B cell (primary cell): Measurements from ENCODE around the gene SLC4A1. TPM values are rescaled to one million over a fixed set of nuclear protein-coding genes. Genes with fewer than 3 reads are reported as not detected.
A peak's percentile ranks its signal among the peaks of the same experiment; 100 is the strongest.

Experiments
- ATAC-seq: fragments of 200-7000 bp; cut with Tn5 transposase; one replicate; pipeline ENCODE4 v1.10.0; 2021; ENCODE audit warnings: low read depth, mild to moderate bottlenecking, moderate number of reproducible peaks, moderate library complexity
- CTCF ChIA-PET: fragments of 350-600 bp; sonication (Branson Sonifier 250); formaldehyde crosslinking; loops from one replicate; lab custom pipeline; 2021; ENCODE audit warnings: antibody characterized with exemption, inconsistent platforms; lab: Charles Lee
- POLR2A ChIA-PET: fragments of 350-600 bp; sonication (Branson Sonifier 250); formaldehyde crosslinking; loops from one replicate; lab custom pipeline; 2021; ENCODE audit warnings: antibody characterized with exemption; lab: Charles Lee
- DNase-seq: peaks from one replicate; pipeline ENCODE4 v3.0.0; 2013
- H2AFZ ChIP-seq: 2 replicates; pipeline ENCODE4 v1.6.1; 2012; ENCODE audit warnings: mild to moderate bottlenecking, low read depth, low read length; ENCODE audit not compliant: insufficient read depth, poor library complexity, severe bottlenecking
- H3K27ac ChIP-seq, 2 donors: 1 replicate in 1 of 2; 2 replicates in 1 of 2; pipeline ENCODE4 v1.5.1; 2012 to 2013; ENCODE audit warnings: low read length in 2 of 2, mild to moderate bottlenecking in 2 of 2, moderate library complexity in 1 of 2
- H3K27me3 ChIP-seq, 4 experiments: fragments of 200-600 bp in 1 of 4; sonication (generic) in 1 of 4; replicated peaks in 1 of 4; 1 replicate in 2 of 4; 2 replicates in 2 of 4; pipeline versions ENCODE4 v1.6.1 to v1.7.0; 2013 to 2016; ENCODE audit warnings: low read length in 3 of 4, mild to moderate bottlenecking in 2 of 4, mixed read lengths in 1 of 4, moderate library complexity in 1 of 4; ENCODE audit not compliant: insufficient read depth in 4 of 4, control insufficient read depth in 3 of 4; ENCODE audit errors: control extremely low read depth in 1 of 4
- H3K36me3 ChIP-seq, 2 experiments: replicated peaks in 1 of 2; 1 replicate in 1 of 2; 2 replicates in 1 of 2; pipeline versions ENCODE4 v1.6.1 to v1.7.1; 2013; ENCODE audit warnings: low read length in 1 of 2; ENCODE audit not compliant: insufficient read depth in 2 of 2, control insufficient read depth in 1 of 2; ENCODE audit errors: control extremely low read depth in 1 of 2, extremely low read depth in 1 of 2
- H3K4me1 ChIP-seq, 2 donors: fragments of 200-600 bp in 1 of 2; sonication (generic) in 1 of 2; 1 replicate in 1 of 2; 2 replicates in 1 of 2; pipeline versions ENCODE4 v1.5.1 to v1.6.1; 2013 to 2017; ENCODE audit warnings: low read length in 2 of 2; ENCODE audit not compliant: control insufficient read depth in 2 of 2, insufficient read depth in 2 of 2
- H3K4me2 ChIP-seq: replicated peaks from 2 replicates; pipeline ENCODE3; 2012; ENCODE audit warnings: mild to moderate bottlenecking, low read depth, low read length; ENCODE audit not compliant: poor library complexity, severe bottlenecking
- H3K4me3 ChIP-seq, 5 experiments: fragments of 200-600 bp in 1 of 5; sonication (generic) in 1 of 5; 1 replicate in 3 of 5; 2 replicates in 2 of 5; pipeline versions ENCODE4 v1.5.1 to v1.7.0; 2011 to 2016; ENCODE audit warnings: low read length in 4 of 5, mild to moderate bottlenecking in 4 of 5, low read depth in 2 of 5, control low read depth in 1 of 5, moderate library complexity in 1 of 5; ENCODE audit not compliant: insufficient read depth in 1 of 5; ENCODE audit errors: control extremely low read depth in 1 of 5, extremely low read depth in 1 of 5
- H3K79me2 ChIP-seq: fragments of 200-600 bp; sonication (generic); one replicate; pipeline ENCODE4 v1.6.0; 2016; ENCODE audit warnings: low read length; ENCODE audit not compliant: control insufficient read depth, insufficient read depth
- H3K9ac ChIP-seq: fragments of 200-600 bp; sonication (generic); 2 replicates; pipeline ENCODE4 v1.6.1; 2017; ENCODE audit warnings: mild to moderate bottlenecking, low read length, moderate library complexity
- H3K9me3 ChIP-seq, 3 donors: one replicate each; pipeline versions ENCODE4 v1.6.1 to v1.7.1; 2013; ENCODE audit warnings: low read length in 2 of 3; ENCODE audit not compliant: control insufficient read depth in 2 of 3, insufficient read depth in 1 of 3; ENCODE audit errors: control extremely low read depth in 1 of 3
- H4K20me1 ChIP-seq: 2 replicates; pipeline ENCODE4 v1.6.0; 2012; ENCODE audit warnings: mild to moderate bottlenecking, low read length; ENCODE audit not compliant: insufficient read depth, control insufficient read depth, poor library complexity, severe bottlenecking
- H3K27ac Mint-ChIP-seq: one replicate; pipeline ENCODE4 v1.8.0; 2021; ENCODE audit warnings: mixed read lengths
- H3K27me3 Mint-ChIP-seq: one replicate; pipeline ENCODE4 v1.8.0; 2021; ENCODE audit warnings: mixed read lengths
- H3K4me1 Mint-ChIP-seq: one replicate; pipeline ENCODE4 v1.8.0; 2021; ENCODE audit warnings: mixed read lengths
- H3K4me3 Mint-ChIP-seq: one replicate; pipeline ENCODE4 v1.8.0; 2021; ENCODE audit warnings: mixed read lengths
- H3K9me3 Mint-ChIP-seq: one replicate; pipeline ENCODE4 v1.8.0; 2022; ENCODE audit warnings: mixed read lengths; ENCODE audit not compliant: insufficient read depth
- EZH2 ChIP-seq: IDR thresholded peaks from 2 replicates; pipeline ENCODE4 v1.6.1; 2012; ENCODE audit warnings: borderline replicate concordance, low read depth, mild to moderate bottlenecking, moderate library complexity, low read length; ENCODE audit not compliant: insufficient read depth, poor library complexity, severe bottlenecking
- WGBS: methylation state at CpG from one replicate; pipeline ENCODE4 v1.1.5; 2013; ENCODE audit warnings: missing lambda C conversion rate; ENCODE audit not compliant: insufficient coverage; 5-methylcytosine and 5-hydroxymethylcytosine counted together
- intact Hi-C: fragments of 100-400 bp; cut with micrococcal nuclease; formaldehyde crosslinking; loops from one replicate; pipeline ENCODE4 v1.10.0; 2022
- polyA plus RNA-seq: library from polyadenylated mRNA; depleted of rRNA; stranded (reverse); fragments of >200 nt; gene quantifications from 2 replicates; pipeline ENCODE4 v1.2.3, GENCODE V29; 2012
- total RNA-seq, 2 donors: library from RNA; stranded (reverse); fragments of 120-200 nt in 1 of 2; gene quantifications; 1 replicate in 1 of 2; 2 replicates in 1 of 2; pipeline versions ENCODE4 v1.2.3 to v1.2.4, GENCODE V29; 2013 to 2022
- TF ChIP-seq, protein P1 (sequence below): fragments of 200-600 bp; IDR thresholded peaks from one replicate; pipeline ENCODE4 v1.8.0; 2022; ENCODE audit warnings: antibody characterized with exemption, mild to moderate bottlenecking

SLC4A1 gene
- total and polyA plus RNA-seq, 2 donors (not counting 1 experiment from before 2014, with no cell fraction given) = 0.22 TPM; not detected in 1

DNA sequence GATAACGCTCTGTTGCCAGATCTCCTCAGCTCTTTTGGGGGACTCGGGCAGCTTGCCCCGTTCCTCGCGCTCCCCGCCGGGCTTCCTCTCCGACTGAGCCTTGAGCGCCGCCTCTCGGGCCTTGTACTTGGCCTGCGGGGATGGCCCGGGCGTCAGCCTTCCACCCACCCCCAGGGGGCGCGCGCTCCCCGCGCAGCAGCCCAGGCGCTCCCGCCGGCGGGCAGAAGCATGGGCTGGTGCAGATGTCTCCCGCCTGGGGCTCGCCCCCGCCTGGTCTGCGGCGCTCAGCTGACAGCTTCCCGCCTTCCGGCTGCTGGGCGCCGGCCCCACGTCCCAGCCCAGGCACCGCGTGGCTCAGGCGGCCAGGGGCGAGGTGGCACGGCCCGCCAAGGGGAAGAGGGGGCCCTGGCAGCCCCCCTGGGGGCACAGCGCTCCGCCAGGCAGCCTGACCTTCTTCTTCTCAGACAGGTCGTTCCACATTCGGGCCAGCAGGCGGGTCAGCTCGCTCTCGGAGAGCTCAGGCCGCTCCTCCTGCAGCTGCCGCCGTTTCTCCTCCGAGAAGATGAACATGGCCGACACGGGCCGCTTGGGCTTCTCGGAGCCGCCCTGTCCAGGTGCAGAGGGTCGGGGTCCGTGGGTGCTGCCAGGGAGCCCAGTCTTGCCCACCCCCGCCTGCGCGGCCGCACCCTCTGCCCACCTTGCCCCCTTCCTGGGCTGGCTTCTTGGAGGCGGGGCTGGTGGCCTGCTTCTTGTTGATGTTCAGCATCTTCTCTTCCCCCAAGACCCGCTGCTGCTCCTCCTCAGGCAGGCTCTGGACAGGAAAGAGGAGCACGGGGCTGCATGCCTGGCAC, 57.4 kb downstream of the SLC4A1 start:
- ATAC-seq (peak; percentile 98), DNase-seq (peak; percentile 93)
- WGBS = 31% methylated on average over 63 of the region's 64 CpGs
- Histone ChIP-seq H3K4me2 (peak overlapping the region; percentile 68), H3K36me3 (peaks cover 2 to 79% of the 10 kb centered on the region in 2 experiments), H3K79me2 (peaks cover 64% of the 10 kb centered on the region), H3K4me1 (peaks cover 29 to 49% of the 10 kb centered on the region in 2 donors), H3K9ac (no peak overlapping the region), H4K20me1 (peaks cover 44% of the 10 kb centered on the region), H3K27ac (peak overlapping the region; percentile 41 to 71), H2AFZ (peak overlapping the region; percentile 43), H3K4me3 (no peak overlapping the region), H3K27me3 (no peaks in the 10 kb centered on the region), H3K9me3 (no peaks in the 10 kb centered on the region)
- peaks cover 46% of the 10 kb centered on the region for H3K4me1 Mint-ChIP-seq
- no peaks in the 10 kb centered on the region for H3K27me3 Mint-ChIP-seq
- peak overlapping the region; percentile 74 for H3K27ac Mint-ChIP-seq
- intact Hi-C loops = loop anchor here (1.0 to 2.0 kb wide), 6 partner anchors 8 to 140 kb away; partner anchors contain the start of genes GRN and SLC25A39
- ChIA-PET CTCF (interaction anchor here (0.5 to 6.2 kb wide), 37 partner anchors 10 to 267 kb away, joined by 3 to 98 read pairs (median 5); partner anchors contain the start of genes ATXN7L3, FAM171A2, GRN and HDAC5), POLR2A (interaction anchor here (0.8 to 3.4 kb wide), 11 partner anchors 8 to 139 kb away, joined by 3 to 35 read pairs (median 5); partner anchors contain the start of genes ATXN7L3, GRN, TMUB2 and UBTF)
- peak overlapping the region; percentile 34 for H3K4me3 Mint-ChIP-seq
- no peaks in the 10 kb centered on the region for H3K9me3 Mint-ChIP-seq
- TF ChIP-seq, protein P1, sequence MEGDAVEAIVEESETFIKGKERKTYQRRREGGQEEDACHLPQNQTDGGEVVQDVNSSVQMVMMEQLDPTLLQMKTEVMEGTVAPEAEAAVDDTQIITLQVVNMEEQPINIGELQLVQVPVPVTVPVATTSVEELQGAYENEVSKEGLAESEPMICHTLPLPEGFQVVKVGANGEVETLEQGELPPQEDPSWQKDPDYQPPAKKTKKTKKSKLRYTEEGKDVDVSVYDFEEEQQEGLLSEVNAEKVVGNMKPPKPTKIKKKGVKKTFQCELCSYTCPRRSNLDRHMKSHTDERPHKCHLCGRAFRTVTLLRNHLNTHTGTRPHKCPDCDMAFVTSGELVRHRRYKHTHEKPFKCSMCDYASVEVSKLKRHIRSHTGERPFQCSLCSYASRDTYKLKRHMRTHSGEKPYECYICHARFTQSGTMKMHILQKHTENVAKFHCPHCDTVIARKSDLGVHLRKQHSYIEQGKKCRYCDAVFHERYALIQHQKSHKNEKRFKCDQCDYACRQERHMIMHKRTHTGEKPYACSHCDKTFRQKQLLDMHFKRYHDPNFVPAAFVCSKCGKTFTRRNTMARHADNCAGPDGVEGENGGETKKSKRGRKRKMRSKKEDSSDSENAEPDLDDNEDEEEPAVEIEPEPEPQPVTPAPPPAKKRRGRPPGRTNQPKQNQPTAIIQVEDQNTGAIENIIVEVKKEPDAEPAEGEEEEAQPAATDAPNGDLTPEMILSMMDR = peak; percentile 99
- no peak for TF ChIP-seq EZH2
